Measurements from ENCODE around the gene ANAPC2. TPM values are rescaled to one million over a fixed set of nuclear protein-coding genes. Genes with fewer than 3 reads are reported as not detected.

ANAPC2 gene
- polyA plus RNA-seq, 4 donors, result 20.0 to 44.2 (median 37.0) TPM

GRCh38 chr9:137156567-137157375 lies 31.6 kb downstream of the ANAPC2 start:
- no peak for FAIRE-seq
- Histone ChIP-seq H3K36me3 (ENCODE audit: control insufficient read depth in 3 of 3, insufficient read depth in 2 of 3, low read depth in 1 of 3, low read length in 3 of 3) (no peaks in the 10 kb centered on the region), H3K27me3 (ENCODE audit: control insufficient read depth in 3 of 3, insufficient read depth in 3 of 3, low read length in 3 of 3) (peaks cover 0 to 71% (median 13%) of the 10 kb centered on the region in 3 donors), H3K4me3 (ENCODE audit: low read depth in 1 of 3, low read length in 3 of 3) (peak overlapping the region in 1 of 3 donors; percentile 2), H3K27ac (ENCODE audit: low read depth in 1 of 3, low read length in 2 of 3) (no peak overlapping the region), H3K9me3 (ENCODE audit: control insufficient read depth in 2 of 2, insufficient read depth in 1 of 2, low read depth in 1 of 2, low read length in 1 of 2) (no peaks in the 10 kb centered on the region), H3K4me1 (ENCODE audit: control insufficient read depth in 3 of 3, insufficient read depth in 2 of 3, low read depth in 1 of 3, low read length in 2 of 3) (no peaks in the 10 kb centered on the region)
- DNase-seq, result peak; percentile 35 to 41
- WGBS, 3 donors, result 4 to 5% (median 5%) methylated on average over 61 to 65 of the region's 65 CpGs

GRCh38 chr9:137152844-137153405 lies 35.4 kb downstream of the ANAPC2 start:
- Histone ChIP-seq H3K27me3 (ENCODE audit: control insufficient read depth in 3 of 3, insufficient read depth in 3 of 3, low read length in 3 of 3) (peaks cover 0 to 53% (median 7%) of the 10 kb centered on the region in 3 donors), H3K27ac (ENCODE audit: low read depth in 1 of 3, low read length in 2 of 3) (no peak overlapping the region), H3K4me3 (ENCODE audit: low read depth in 1 of 3, low read length in 3 of 3) (no peak overlapping the region), H3K4me1 (ENCODE audit: control insufficient read depth in 3 of 3, insufficient read depth in 2 of 3, low read depth in 1 of 3, low read length in 2 of 3) (no peaks in the 10 kb centered on the region), H3K9me3 (ENCODE audit: control insufficient read depth in 2 of 2, insufficient read depth in 1 of 2, low read depth in 1 of 2, low read length in 1 of 2) (peaks cover 0 to 2% of the 10 kb centered on the region in 2 donors), H3K36me3 (ENCODE audit: control insufficient read depth in 3 of 3, insufficient read depth in 2 of 3, low read depth in 1 of 3, low read length in 3 of 3) (no peaks in the 10 kb centered on the region)
- DNase-seq, result no peak
- 91% methylated on average over 7 of the region's 7 CpGs for whole genome bisulfite sequencing, 3 donors
- FAIRE-seq, result no peak

GRCh38 chr9:137150617-137151457 lies 37.5 kb downstream of the ANAPC2 start:
- FAIRE-seq, result no peak
- H3K27me3 ChIP-seq (ENCODE audit: control insufficient read depth in 3 of 3, insufficient read depth in 3 of 3, low read length in 3 of 3), result peaks cover 0 to 48% (median 11%) of the 10 kb centered on the region in 3 donors

GRCh38 chr9:137149942-137150616 lies 38.3 kb downstream of the ANAPC2 start:
- Histone ChIP-seq H3K4me1 (ENCODE audit: control insufficient read depth in 3 of 3, insufficient read depth in 2 of 3, low read depth in 1 of 3, low read length in 2 of 3) (no peaks in the 10 kb centered on the region), H3K36me3 (ENCODE audit: control insufficient read depth in 3 of 3, insufficient read depth in 2 of 3, low read depth in 1 of 3, low read length in 3 of 3) (no peaks in the 10 kb centered on the region), H3K27me3 (ENCODE audit: control insufficient read depth in 3 of 3, insufficient read depth in 3 of 3, low read length in 3 of 3) (peaks cover 0 to 44% (median 11%) of the 10 kb centered on the region in 3 donors), H3K4me3 (ENCODE audit: low read depth in 1 of 3, low read length in 3 of 3) (no peak overlapping the region), H3K27ac (ENCODE audit: low read depth in 1 of 3, low read length in 2 of 3) (no peak overlapping the region), H3K9me3 (ENCODE audit: control insufficient read depth in 2 of 2, insufficient read depth in 1 of 2, low read depth in 1 of 2, low read length in 1 of 2) (peaks cover 0 to 2% of the 10 kb centered on the region in 2 donors)
- 41 to 58% (median 42%) methylated on average over 20 of the region's 20 CpGs for WGBS, 3 donors
- DNase-seq (no peak), FAIRE-seq (no peak)

More at GRCh38 chr9:137150617-137151457, 37.5 kb downstream of the ANAPC2 start:
- peak; percentile 37 to 78 for DNase-seq
- H3K9me3 ChIP-seq (ENCODE audit: control insufficient read depth in 2 of 2, insufficient read depth in 1 of 2, low read depth in 1 of 2, low read length in 1 of 2), result peaks cover 0 to 2% of the 10 kb centered on the region in 2 donors
- WGBS, 3 donors, result 16 to 34% (median 26%) methylated on average over 34 of the region's 34 CpGs
- H3K36me3 ChIP-seq (ENCODE audit: control insufficient read depth in 3 of 3, insufficient read depth in 2 of 3, low read depth in 1 of 3, low read length in 3 of 3), result no peaks in the 10 kb centered on the region
- H3K4me1 ChIP-seq (ENCODE audit: control insufficient read depth in 3 of 3, insufficient read depth in 2 of 3, low read depth in 1 of 3, low read length in 2 of 3), result no peaks in the 10 kb centered on the region
- H3K27ac ChIP-seq (ENCODE audit: low read depth in 1 of 3, low read length in 2 of 3), result no peak overlapping the region
- no peak overlapping the region for H3K4me3 ChIP-seq (ENCODE audit: low read depth in 1 of 3, low read length in 3 of 3)

GRCh38 chr9:137149363-137149762 lies 39.0 kb downstream of the ANAPC2 start:
- peaks cover 0 to 2% of the 10 kb centered on the region in 2 donors for H3K9me3 ChIP-seq (ENCODE audit: control insufficient read depth in 2 of 2, insufficient read depth in 1 of 2, low read depth in 1 of 2, low read length in 1 of 2)
- no peak for DNase-seq
- no peak for FAIRE-seq
- H3K4me1 ChIP-seq (ENCODE audit: control insufficient read depth in 3 of 3, insufficient read depth in 2 of 3, low read depth in 1 of 3, low read length in 2 of 3), result no peaks in the 10 kb centered on the region
- no peak overlapping the region for H3K4me3 ChIP-seq (ENCODE audit: low read depth in 1 of 3, low read length in 3 of 3)
- H3K36me3 ChIP-seq (ENCODE audit: control insufficient read depth in 3 of 3, insufficient read depth in 2 of 3, low read depth in 1 of 3, low read length in 3 of 3), result no peaks in the 10 kb centered on the region
- H3K27ac ChIP-seq (ENCODE audit: low read depth in 1 of 3, low read length in 2 of 3), result no peak overlapping the region
- H3K27me3 ChIP-seq (ENCODE audit: control insufficient read depth in 3 of 3, insufficient read depth in 3 of 3, low read length in 3 of 3), result peaks cover 0 to 38% (median 8%) of the 10 kb centered on the region in 3 donors
- 68 to 81% (median 70%) methylated on average over 5 of the region's 5 CpGs for WGBS, 3 donors

- DNase-seq, result no peak
- H3K4me1 ChIP-seq (ENCODE audit: control insufficient read depth in 3 of 3, insufficient read depth in 2 of 3, low read depth in 1 of 3, low read length in 2 of 3), result no peaks in the 10 kb centered on the region
- H3K36me3 ChIP-seq (ENCODE audit: control insufficient read depth in 3 of 3, insufficient read depth in 2 of 3, low read depth in 1 of 3, low read length in 3 of 3), result no peaks in the 10 kb centered on the region
- H3K27ac ChIP-seq (ENCODE audit: low read depth in 1 of 3, low read length in 2 of 3), result no peak overlapping the region
- 81 to 86% (median 85%) methylated on average over 18 to 19 of the region's 19 CpGs for WGBS, 3 donors
- no peak for FAIRE-seq
- peaks cover 0 to 2% of the 10 kb centered on the region in 2 donors for H3K9me3 ChIP-seq (ENCODE audit: control insufficient read depth in 2 of 2, insufficient read depth in 1 of 2, low read depth in 1 of 2, low read length in 1 of 2)
- no peak overlapping the region for H3K4me3 ChIP-seq (ENCODE audit: low read depth in 1 of 3, low read length in 3 of 3)
- H3K27me3 ChIP-seq (ENCODE audit: control insufficient read depth in 3 of 3, insufficient read depth in 3 of 3, low read length in 3 of 3), result peaks cover 0 to 38% (median 8%) of the 10 kb centered on the region in 3 donors
Measured at GRCh38 chr9:137148661-137149060, 39.7 kb downstream of the ANAPC2 start.

GRCh38 chr9:137148242-137148641 lies 40.1 kb downstream of the ANAPC2 start:
- Histone ChIP-seq H3K27me3 (ENCODE audit: control insufficient read depth in 3 of 3, insufficient read depth in 3 of 3, low read length in 3 of 3) (peaks cover 0 to 42% (median 8%) of the 10 kb centered on the region in 3 donors), H3K36me3 (ENCODE audit: control insufficient read depth in 3 of 3, insufficient read depth in 2 of 3, low read depth in 1 of 3, low read length in 3 of 3) (no peaks in the 10 kb centered on the region), H3K9me3 (ENCODE audit: control insufficient read depth in 2 of 2, insufficient read depth in 1 of 2, low read depth in 1 of 2, low read length in 1 of 2) (peaks cover 0 to 2% of the 10 kb centered on the region in 2 donors), H3K4me3 (ENCODE audit: low read depth in 1 of 3, low read length in 3 of 3) (no peak overlapping the region), H3K4me1 (ENCODE audit: control insufficient read depth in 3 of 3, insufficient read depth in 2 of 3, low read depth in 1 of 3, low read length in 2 of 3) (no peaks in the 10 kb centered on the region), H3K27ac (ENCODE audit: low read depth in 1 of 3, low read length in 2 of 3) (no peak overlapping the region)
- no peak for FAIRE-seq
- WGBS, 3 donors, result 72 to 76% (median 75%) methylated on average over 24 to 27 of the region's 27 CpGs
- no peak for DNase-seq

GRCh38 chr9:137147793-137148160 lies 40.6 kb downstream of the ANAPC2 start:
- no peak for DNase-seq
- FAIRE-seq, result no peak
- Histone ChIP-seq H3K4me3 (ENCODE audit: low read depth in 1 of 3, low read length in 3 of 3) (no peak overlapping the region), H3K36me3 (ENCODE audit: control insufficient read depth in 3 of 3, insufficient read depth in 2 of 3, low read depth in 1 of 3, low read length in 3 of 3) (no peaks in the 10 kb centered on the region), H3K9me3 (ENCODE audit: control insufficient read depth in 2 of 2, insufficient read depth in 1 of 2, low read depth in 1 of 2, low read length in 1 of 2) (peaks cover 0 to 2% of the 10 kb centered on the region in 2 donors), H3K27me3 (ENCODE audit: control insufficient read depth in 3 of 3, insufficient read depth in 3 of 3, low read length in 3 of 3) (peaks cover 0 to 47% (median 8%) of the 10 kb centered on the region in 3 donors), H3K27ac (ENCODE audit: low read depth in 1 of 3, low read length in 2 of 3) (no peak overlapping the region), H3K4me1 (ENCODE audit: control insufficient read depth in 3 of 3, insufficient read depth in 2 of 3, low read depth in 1 of 3, low read length in 2 of 3) (no peaks in the 10 kb centered on the region)
- 15 to 29% (median 20%) methylated on average over 12 to 24 of the region's 24 CpGs for WGBS, 3 donors

Measured in small intestine (tissue), 7 donors.